Gastroesophageal sphincter (tissue), 4 donors: Measurements from ENCODE around the gene PGBD4. TPM values are rescaled to one million over a fixed set of nuclear protein-coding genes. Genes with fewer than 3 reads are reported as not detected.

Source experiments
- ATAC-seq: fragments of 150-250 bp; one replicate; pipeline ENCODE4 v1.9.1; 2016; ENCODE audit warnings: mild to moderate bottlenecking, moderate library complexity
- H3K27ac ChIP-seq, 4 donors: fragments of 200-600 bp; sonication (generic) in 3 of 4; 1 replicate in 3 of 4; 2 replicates in 1 of 4; pipeline ENCODE4 v1.5.1; 2016 to 2019
- H3K27me3 ChIP-seq: fragments of 200-600 bp; sonication (generic); one replicate; pipeline ENCODE4 v1.5.1; 2019
- H3K36me3 ChIP-seq, 2 donors: fragments of 200-600 bp; sonication (generic); one replicate each; pipeline ENCODE4 v1.5.1; 2019; ENCODE audit warnings: control low read depth in 1 of 2
- H3K4me1 ChIP-seq, 3 donors: fragments of 200-600 bp; sonication (generic); 1 replicate in 2 of 3; 2 replicates in 1 of 3; pipeline ENCODE4 v1.5.1; 2016 to 2019; ENCODE audit warnings: control low read depth in 2 of 3
- H3K4me3 ChIP-seq, 2 donors: fragments of 200-600 bp; sonication (generic); one replicate each; pipeline ENCODE4 v1.5.1; 2019; ENCODE audit warnings: mild to moderate bottlenecking in 1 of 2, moderate library complexity in 1 of 2
- H3K9me3 ChIP-seq, 3 donors: fragments of 200-600 bp; sonication (generic); one replicate each; pipeline ENCODE4 v1.5.1; 2017 to 2019; ENCODE audit warnings: control low read depth in 2 of 3
- EP300 ChIP-seq: sonication (generic); formaldehyde crosslinking; IDR thresholded peaks from one replicate; pipeline ENCODE4 v1.6.1; 2017; ENCODE audit warnings: antibody characterized with exemption, mild to moderate bottlenecking
- POLR2A ChIP-seq, 2 donors: fragments of 450-650 bp; IDR thresholded peaks; one replicate each; pipeline ENCODE4 v1.6.1; 2017; ENCODE audit warnings: antibody characterized with exemption in 2 of 2, mild to moderate bottlenecking in 2 of 2, moderate library complexity in 1 of 2
- POLR2AphosphoS5 ChIP-seq: sonication (generic); formaldehyde crosslinking; IDR thresholded peaks from one replicate; pipeline ENCODE4 v1.6.1; 2017; ENCODE audit warnings: antibody characterized with exemption
- WGBS, 2 donors: methylation state at CpG; one replicate each; pipeline ENCODE4 v1.1.5; 2018; ENCODE audit warnings: low coverage in 1 of 2; 5-methylcytosine and 5-hydroxymethylcytosine counted together
- total RNA-seq, 4 donors: library from RNA; depleted of rRNA; stranded (reverse); fragments of >200 nt; gene quantifications; one replicate each; pipeline ENCODE4 v1.1.0, GENCODE V29; 2016
- TF ChIP-seq, protein P1 (sequence below), 4 experiments: fragments of 200-600 bp in 2 of 4; fragments of 450-650 bp in 2 of 4; sonication (generic) in 1 of 4; IDR thresholded peaks; one replicate each; pipeline ENCODE4 v1.5.1; 2017 to 2019; ENCODE audit warnings: antibody characterized with exemption in 4 of 4, mild to moderate bottlenecking in 2 of 4, moderate library complexity in 2 of 4

PGBD4 gene
- total RNA-seq, 4 donors from 2014 or later = 0.82 to 1.6 (median 1.4) TPM

DNA sequence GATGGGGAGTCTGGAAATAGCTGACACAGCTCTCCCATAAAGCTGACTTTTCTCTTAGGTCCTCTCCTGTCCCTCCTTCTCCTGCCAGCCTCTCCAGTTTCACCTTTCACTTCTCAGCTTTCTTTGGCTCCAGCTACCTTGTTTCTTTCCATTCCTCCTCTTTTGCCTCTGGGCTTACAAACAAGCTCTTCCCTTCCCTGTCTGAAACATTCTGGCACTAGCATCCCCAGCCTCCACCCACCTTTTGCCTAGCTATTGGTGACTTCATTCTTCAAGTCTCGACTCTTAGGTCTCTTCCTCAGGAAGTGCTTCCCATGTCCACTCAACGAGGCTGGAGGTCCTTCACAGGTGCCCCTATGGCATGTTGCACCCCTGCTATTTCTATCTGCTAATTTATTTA lies 42.4 kb upstream of the PGBD4 start:
- no peak overlapping the region for H3K4me3 ChIP-seq
- H3K36me3 ChIP-seq = no peaks in the 10 kb centered on the region
- peaks cover 0 to 4% (median 0%) of the 10 kb centered on the region in 3 donors for H3K4me1 ChIP-seq
- H3K9me3 ChIP-seq = no peaks in the 10 kb centered on the region
- WGBS, 2 donors = 0% methylated on average over 1 of the region's 2 CpGs; no CpG with 5 or more reads in 1 of the 2 donors
- no peak overlapping the region for H3K27ac ChIP-seq
- TF ChIP-seq EP300 = no peak
- no peak for TF ChIP-seq POLR2A (IDR thresholded peaks at IDR 0.05)
- no peak for TF ChIP-seq POLR2AphosphoS5
- TF ChIP-seq, protein P1, sequence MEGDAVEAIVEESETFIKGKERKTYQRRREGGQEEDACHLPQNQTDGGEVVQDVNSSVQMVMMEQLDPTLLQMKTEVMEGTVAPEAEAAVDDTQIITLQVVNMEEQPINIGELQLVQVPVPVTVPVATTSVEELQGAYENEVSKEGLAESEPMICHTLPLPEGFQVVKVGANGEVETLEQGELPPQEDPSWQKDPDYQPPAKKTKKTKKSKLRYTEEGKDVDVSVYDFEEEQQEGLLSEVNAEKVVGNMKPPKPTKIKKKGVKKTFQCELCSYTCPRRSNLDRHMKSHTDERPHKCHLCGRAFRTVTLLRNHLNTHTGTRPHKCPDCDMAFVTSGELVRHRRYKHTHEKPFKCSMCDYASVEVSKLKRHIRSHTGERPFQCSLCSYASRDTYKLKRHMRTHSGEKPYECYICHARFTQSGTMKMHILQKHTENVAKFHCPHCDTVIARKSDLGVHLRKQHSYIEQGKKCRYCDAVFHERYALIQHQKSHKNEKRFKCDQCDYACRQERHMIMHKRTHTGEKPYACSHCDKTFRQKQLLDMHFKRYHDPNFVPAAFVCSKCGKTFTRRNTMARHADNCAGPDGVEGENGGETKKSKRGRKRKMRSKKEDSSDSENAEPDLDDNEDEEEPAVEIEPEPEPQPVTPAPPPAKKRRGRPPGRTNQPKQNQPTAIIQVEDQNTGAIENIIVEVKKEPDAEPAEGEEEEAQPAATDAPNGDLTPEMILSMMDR (IDR thresholded peaks at IDR 0.05) = no peak
- ATAC-seq = no peak
- H3K27me3 ChIP-seq = no peaks in the 10 kb centered on the region

DNA sequence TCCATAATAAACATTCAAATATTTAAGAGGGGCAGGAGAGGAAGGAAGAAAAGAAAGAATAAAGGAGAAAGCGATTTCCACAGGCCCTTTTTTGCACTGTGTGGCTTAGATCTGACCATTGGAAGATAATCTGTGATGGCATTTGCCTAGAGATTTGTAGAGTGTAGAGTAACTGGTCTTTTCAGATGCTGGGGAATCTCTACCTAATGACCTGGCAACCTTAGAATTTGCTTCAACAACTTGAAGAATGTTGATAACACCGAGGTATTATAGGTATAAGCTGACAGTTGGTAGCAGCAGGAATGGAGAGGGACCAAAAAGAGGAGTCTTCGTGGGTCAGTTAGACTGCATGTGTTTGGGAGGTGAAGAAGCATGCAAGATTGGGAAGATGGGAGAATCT lies 41.9 kb upstream of the PGBD4 start:
- WGBS, 2 donors = 40 to 73% methylated on average over 1 to 3 of the region's 3 CpGs
- TF ChIP-seq EP300 = no peak
- no peak for TF ChIP-seq POLR2AphosphoS5
- TF ChIP-seq POLR2A (IDR thresholded peaks at IDR 0.05) = no peak
- TF ChIP-seq, protein P1 (IDR thresholded peaks at IDR 0.05) = no peak
- H3K4me3 ChIP-seq = no peak overlapping the region
- peaks cover 0 to 4% (median 0%) of the 10 kb centered on the region in 3 donors for H3K4me1 ChIP-seq
- no peaks in the 10 kb centered on the region for H3K27me3 ChIP-seq
- no peak for ATAC-seq
- no peaks in the 10 kb centered on the region for H3K36me3 ChIP-seq
- no peak overlapping the region for H3K27ac ChIP-seq
- no peaks in the 10 kb centered on the region for H3K9me3 ChIP-seq

DNA sequence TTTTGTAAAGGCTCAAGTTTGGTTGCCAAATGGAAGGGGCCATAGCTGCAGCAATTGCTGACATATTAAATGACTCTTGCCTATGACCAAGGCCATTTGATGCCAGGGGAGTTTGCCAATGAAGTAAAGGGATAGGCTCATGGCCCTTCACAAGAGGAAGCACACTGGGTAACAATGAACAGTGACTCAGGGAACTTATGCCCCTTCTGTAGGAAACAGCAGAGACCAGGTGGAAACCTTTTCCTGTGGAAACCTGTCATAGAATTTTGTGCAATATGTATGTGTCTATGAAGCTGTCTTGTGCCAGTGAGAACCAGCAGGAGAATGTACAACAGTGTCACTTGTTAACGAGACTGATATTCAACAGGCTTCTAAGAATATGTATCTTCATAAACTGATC lies 37.4 kb upstream of the PGBD4 start:
- no peaks in the 10 kb centered on the region for H3K9me3 ChIP-seq
- WGBS, 2 donors = 0% methylated on average over 1 of the region's 1 CpG
- ATAC-seq = no peak

DNA sequence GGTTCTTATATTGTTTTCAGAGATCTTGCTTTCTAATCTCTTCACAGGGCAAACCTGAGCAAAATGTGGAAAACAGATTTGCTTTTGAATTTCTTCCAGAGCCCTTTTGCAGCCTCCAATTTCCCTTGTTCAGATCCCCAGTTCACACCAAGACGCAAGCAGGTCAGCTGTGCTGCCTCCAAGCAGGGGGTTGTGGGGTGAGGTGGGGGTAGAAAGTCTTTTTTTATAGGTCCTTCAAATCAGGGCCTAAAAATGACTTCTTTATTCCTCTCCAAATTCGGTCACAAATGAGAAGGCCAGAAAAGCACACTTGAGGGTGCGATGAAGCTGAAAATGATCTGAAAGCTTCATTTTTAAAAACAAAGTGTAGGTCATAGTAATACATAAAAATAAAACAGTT lies 36.6 kb upstream of the PGBD4 start:
- Histone ChIP-seq H3K4me3 (no peak overlapping the region), H3K9me3 (no peaks in the 10 kb centered on the region), H3K27me3 (no peaks in the 10 kb centered on the region), H3K4me1 (peaks cover 0 to 4% (median 0%) of the 10 kb centered on the region in 3 donors), H3K27ac (no peak overlapping the region), H3K36me3 (no peaks in the 10 kb centered on the region)
- WGBS, 2 donors = 88 to 90% methylated on average over 3 of the region's 3 CpGs
- TF ChIP-seq, protein P1 (IDR thresholded peaks at IDR 0.05) = no peak
- no peak for TF ChIP-seq POLR2AphosphoS5
- TF ChIP-seq EP300 = no peak
- TF ChIP-seq POLR2A (IDR thresholded peaks at IDR 0.05) = no peak
- ATAC-seq = no peak

More for the DNA sequence above, 37.4 kb upstream of the PGBD4 start:
- Histone ChIP-seq H3K27me3 (no peaks in the 10 kb centered on the region), H3K4me1 (peaks cover 0 to 4% (median 0%) of the 10 kb centered on the region in 3 donors), H3K27ac (no peak overlapping the region), H3K36me3 (no peaks in the 10 kb centered on the region), H3K4me3 (no peak overlapping the region)
- TF ChIP-seq, protein P1 (IDR thresholded peaks at IDR 0.05) = no peak
- TF ChIP-seq POLR2A (IDR thresholded peaks at IDR 0.05) (no peak), EP300 (no peak), POLR2AphosphoS5 (no peak)

DNA sequence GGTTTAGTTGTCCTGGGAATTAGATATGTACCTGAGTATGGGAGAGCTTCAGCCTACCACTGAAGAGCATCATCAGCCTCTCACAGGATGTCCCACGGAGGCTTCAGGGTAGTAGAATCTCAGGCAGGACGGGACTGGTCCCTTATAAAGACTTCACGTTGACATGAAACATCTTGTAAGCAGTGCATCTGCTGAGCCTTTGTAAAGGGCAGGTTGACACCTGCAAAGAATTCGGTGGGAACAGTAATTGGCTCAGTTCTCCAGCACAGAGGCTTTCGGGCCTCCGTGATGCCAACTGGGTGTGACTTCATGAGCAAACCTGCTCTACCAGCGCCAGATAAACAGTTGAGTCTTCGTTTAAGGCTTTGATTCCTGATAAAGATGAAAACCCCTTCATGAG lies 35.9 kb upstream of the PGBD4 start:
- no peak for ATAC-seq
- Histone ChIP-seq H3K9me3 (no peaks in the 10 kb centered on the region), H3K27me3 (no peaks in the 10 kb centered on the region), H3K27ac (no peak overlapping the region), H3K4me1 (peaks cover 0 to 4% (median 0%) of the 10 kb centered on the region in 3 donors), H3K4me3 (no peak overlapping the region), H3K36me3 (no peaks in the 10 kb centered on the region)
- TF ChIP-seq EP300 (no peak), POLR2AphosphoS5 (no peak), POLR2A (IDR thresholded peaks at IDR 0.05) (no peak)
- TF ChIP-seq, protein P1 (IDR thresholded peaks at IDR 0.05) = no peak
- WGBS, 2 donors = 77 to 80% methylated on average over 1 to 4 of the region's 8 CpGs
